Activated CD4-positive, alpha-beta T cell treated with anti-CD3 and anti-CD28 coated beads, Interleukin-2, amount 50 U/mL, for 4 hours (primary cell): Measurements from ENCODE around the gene PXDN.
"Not testable (repeated sequence)": the region's sequence is repeated elsewhere in the genome, so short reads cannot be mapped to it uniquely, and the experiment has no call there.

Source experiments
- DNase-seq, 2 experiments: peaks; one replicate each; pipeline ENCODE4 v3.0.0-alpha.2; 2020

The PXDN gene

GRCh38 chr2:1701556-1702185 is 42.6 kb downstream of the PXDN start:
- DNase-seq, result no peak

- no peak for DNase-seq
Observed at GRCh38 chr2:1701020-1701419, 43.3 kb downstream of the PXDN start.

- DNase-seq, result not testable (repeated sequence)
Observed at GRCh38 chr2:1700427-1700826, 43.9 kb downstream of the PXDN start.

GRCh38 chr2:1698188-1698945 is 45.9 kb downstream of the PXDN start:
- DNase-seq, result no peak

GRCh38 chr2:1697601-1698000 is 46.7 kb downstream of the PXDN start:
- no peak for DNase-seq

GRCh38 chr2:1696472-1696871 is 47.8 kb downstream of the PXDN start:
- no peak for DNase-seq

- no peak for DNase-seq
Observed at GRCh38 chr2:1694371-1695271, 49.7 kb downstream of the PXDN start.

- DNase-seq, result no peak
Observed at GRCh38 chr2:1693723-1694122, 50.6 kb downstream of the PXDN start.

GRCh38 chr2:1692342-1692741 is 52.0 kb downstream of the PXDN start:
- DNase-seq, result no peak

GRCh38 chr2:1691366-1691765 is 52.9 kb downstream of the PXDN start:
- no peak for DNase-seq

- no peak for DNase-seq
Observed at GRCh38 chr2:1690056-1690775, 54.1 kb downstream of the PXDN start.

- no peak for DNase-seq
Observed at GRCh38 chr2:1688859-1689258, 55.5 kb downstream of the PXDN start.

GRCh38 chr2:1688161-1688560 is 56.2 kb downstream of the PXDN start:
- DNase-seq, result no peak

GRCh38 chr2:1687254-1687653 is 57.1 kb downstream of the PXDN start:
- no peak for DNase-seq

GRCh38 chr2:1686784-1687105 is 57.6 kb downstream of the PXDN start:
- DNase-seq, result no peak

- DNase-seq, result no peak
Observed at GRCh38 chr2:1685957-1686783, 58.1 kb downstream of the PXDN start.

GRCh38 chr2:1685078-1685956 is 59.0 kb downstream of the PXDN start:
- DNase-seq, result no peak

- no peak for DNase-seq
Observed at GRCh38 chr2:1683297-1683696, 61.0 kb downstream of the PXDN start.

- no peak for DNase-seq
Observed at GRCh38 chr2:1682181-1682440, 62.2 kb downstream of the PXDN start.

- DNase-seq, result no peak
Observed at GRCh38 chr2:1681323-1682180, 62.8 kb downstream of the PXDN start.

GRCh38 chr2:1681017-1681318 is 63.3 kb downstream of the PXDN start:
- no peak for DNase-seq
